Measurements from ENCODE around the gene CFAP221.
A peak's percentile ranks its signal among the peaks of the same experiment; 100 is the strongest.

CFAP221 gene

DNA sequence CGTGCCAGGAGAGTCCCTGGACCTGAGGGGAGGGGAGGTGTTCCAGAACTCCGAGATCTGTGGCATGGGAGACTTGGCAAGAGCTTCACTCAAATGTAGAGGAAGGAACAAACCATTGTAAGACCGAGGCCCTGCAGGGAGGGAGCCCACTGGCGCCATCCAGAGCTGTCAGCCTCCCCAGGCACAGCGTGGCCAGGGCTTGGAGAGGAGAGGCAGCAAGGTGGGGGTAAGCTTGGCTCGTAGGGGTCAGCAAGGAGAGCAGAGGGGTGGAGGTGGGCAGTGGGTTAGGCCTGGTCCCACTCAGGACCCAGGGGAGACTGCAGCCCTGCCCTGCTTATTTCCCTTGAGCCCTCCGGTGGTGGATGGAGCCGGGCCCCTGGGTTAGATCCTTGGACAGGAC is 138.3 kb downstream of the CFAP221 start:
- no peaks in the 10 kb centered on the region for H3K27me3 Mint-ChIP-seq
- no peaks in the 10 kb centered on the region for H3K9me3 Mint-ChIP-seq
- no peak overlapping the region for H3K4me3 Mint-ChIP-seq
- peaks cover 49% of the 10 kb centered on the region for H3K4me1 Mint-ChIP-seq (ENCODE audit: low read depth)
- no peak overlapping the region for H3K27ac Mint-ChIP-seq
- peaks cover 62% of the 10 kb centered on the region for H3K36me3 Mint-ChIP-seq (ENCODE audit: low read depth)
- DNase-seq, result no peak

DNA sequence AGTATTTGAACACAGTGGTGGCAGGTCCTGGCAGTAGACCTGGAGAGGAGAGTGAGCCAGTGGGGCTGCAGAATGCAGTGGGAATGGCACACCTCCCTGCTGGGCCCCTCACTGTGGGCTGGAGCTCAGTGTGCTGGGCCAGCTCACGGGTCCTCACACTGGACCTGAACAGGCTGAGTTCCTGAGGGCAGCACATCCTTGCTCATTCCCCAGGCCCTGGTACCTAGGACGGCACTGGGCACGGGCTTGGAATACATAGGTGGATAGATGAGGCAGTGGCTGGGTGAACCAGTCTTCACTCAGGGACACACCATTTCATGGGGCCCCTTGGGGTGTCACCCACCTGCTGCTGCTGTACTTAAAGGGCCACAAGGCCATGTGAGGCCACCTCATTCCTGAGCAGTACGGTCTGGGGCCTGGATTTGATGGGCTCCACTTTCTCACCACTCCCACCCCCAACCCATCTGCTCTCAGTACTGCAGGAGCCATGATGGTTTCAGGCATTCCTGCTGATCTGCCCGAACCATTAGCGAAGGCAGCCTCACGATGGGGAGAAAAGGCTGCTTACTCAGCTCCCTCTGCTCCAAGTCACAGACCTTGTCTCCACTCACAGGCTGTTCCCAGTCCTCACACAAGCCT is 138.9 kb downstream of the CFAP221 start:
- peaks cover 44% of the 10 kb centered on the region for H3K4me1 Mint-ChIP-seq (ENCODE audit: low read depth)
- H3K4me3 Mint-ChIP-seq, result no peak overlapping the region
- no peaks in the 10 kb centered on the region for H3K27me3 Mint-ChIP-seq
- H3K27ac Mint-ChIP-seq, result peak overlapping the region; percentile 18
- no peak for DNase-seq
- H3K9me3 Mint-ChIP-seq, result no peaks in the 10 kb centered on the region
- H3K36me3 Mint-ChIP-seq (ENCODE audit: low read depth), result peaks cover 68% of the 10 kb centered on the region

DNA sequence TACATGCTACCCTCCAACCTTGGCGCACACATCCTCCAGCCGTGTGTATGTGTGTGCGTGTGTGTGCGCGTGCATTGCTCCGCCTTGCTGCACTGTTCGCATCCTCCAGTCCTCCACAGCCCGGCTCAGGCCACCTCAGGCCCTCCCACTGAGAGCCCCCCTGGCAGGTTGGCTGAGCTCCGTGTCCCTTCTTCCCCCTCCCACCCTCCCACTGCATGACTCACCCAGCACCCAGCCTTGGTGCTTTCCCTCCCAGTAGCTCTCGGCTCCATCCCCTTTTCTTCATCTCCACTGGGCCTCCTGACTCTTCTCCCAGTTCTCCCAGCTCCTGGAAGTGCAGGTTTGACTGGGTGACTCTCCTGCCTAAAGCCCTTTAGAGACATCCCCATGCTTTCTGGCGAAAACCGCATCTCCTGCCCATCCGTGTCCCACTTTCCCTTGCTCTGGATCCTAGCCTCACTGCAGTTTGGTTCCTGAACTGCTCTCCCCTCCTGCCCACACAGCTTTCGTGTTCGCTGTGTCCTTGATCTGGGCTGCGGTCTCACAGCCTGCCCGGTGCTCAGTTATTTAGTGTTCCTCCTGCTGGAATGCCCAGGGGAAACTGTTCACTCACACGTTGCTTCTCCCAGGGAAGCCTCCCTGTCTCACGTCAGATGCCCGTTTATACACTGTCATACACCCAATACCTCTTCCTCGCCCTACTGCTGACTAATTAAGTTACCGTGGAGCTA is 139.6 kb downstream of the CFAP221 start:
- Mint-ChIP-seq H3K27me3 (no peaks in the 10 kb centered on the region), H3K4me3 (no peak overlapping the region), H3K4me1 (ENCODE audit: low read depth) (peaks cover 43% of the 10 kb centered on the region), H3K9me3 (no peaks in the 10 kb centered on the region), H3K36me3 (ENCODE audit: low read depth) (peaks cover 75% of the 10 kb centered on the region), H3K27ac (no peak overlapping the region)
- no peak for DNase-seq

DNA sequence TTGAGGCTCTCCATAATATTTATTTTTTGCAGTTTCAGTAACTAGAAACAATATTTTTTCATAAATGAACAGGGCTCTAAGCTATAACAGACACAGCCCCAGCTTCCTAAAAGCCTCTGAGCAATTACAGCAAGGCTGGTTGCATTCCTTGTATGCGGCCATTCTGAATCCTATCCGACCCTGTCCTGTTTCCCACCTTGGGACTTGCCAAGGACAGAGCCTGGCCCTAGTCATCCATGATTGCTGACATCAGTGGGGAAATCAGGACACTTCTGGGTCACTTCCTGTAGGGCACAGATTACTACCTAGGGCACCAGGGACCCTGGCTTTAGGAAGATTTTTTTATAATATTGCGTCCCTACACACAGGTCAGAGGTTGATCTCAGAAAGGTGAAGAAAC is 140.3 kb downstream of the CFAP221 start:
- Mint-ChIP-seq H3K27me3 (no peaks in the 10 kb centered on the region), H3K27ac (no peak overlapping the region), H3K9me3 (no peaks in the 10 kb centered on the region), H3K4me1 (ENCODE audit: low read depth) (peaks cover 40% of the 10 kb centered on the region), H3K4me3 (no peak overlapping the region), H3K36me3 (ENCODE audit: low read depth) (peaks cover 74% of the 10 kb centered on the region)
- no peak for DNase-seq

DNA sequence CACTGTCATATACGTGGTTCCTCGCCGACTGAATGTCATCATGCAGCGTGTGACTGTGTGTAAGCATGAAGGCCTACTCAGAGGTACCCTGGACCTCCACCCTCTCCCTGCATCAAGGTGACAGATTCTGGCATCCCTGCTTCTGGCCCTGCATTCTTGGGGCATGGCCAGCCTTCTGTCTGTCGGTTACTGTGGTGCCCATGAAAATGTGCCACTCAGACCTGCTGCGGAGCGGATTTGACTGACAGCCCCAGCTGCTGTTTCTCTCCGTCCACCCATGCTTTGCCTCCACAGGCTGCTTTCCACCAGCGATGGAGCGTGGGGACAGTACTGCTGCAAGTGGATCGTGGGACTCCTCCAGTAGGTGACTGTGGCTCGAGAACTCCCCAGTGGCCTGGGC is 144.4 kb downstream of the CFAP221 start:
- no peak for DNase-seq
- Mint-ChIP-seq H3K36me3 (ENCODE audit: low read depth) (peaks cover 35% of the 10 kb centered on the region), H3K9me3 (no peaks in the 10 kb centered on the region), H3K27ac (no peak overlapping the region), H3K27me3 (no peaks in the 10 kb centered on the region), H3K4me1 (ENCODE audit: low read depth) (peaks cover 6% of the 10 kb centered on the region), H3K4me3 (no peak overlapping the region)

DNA sequence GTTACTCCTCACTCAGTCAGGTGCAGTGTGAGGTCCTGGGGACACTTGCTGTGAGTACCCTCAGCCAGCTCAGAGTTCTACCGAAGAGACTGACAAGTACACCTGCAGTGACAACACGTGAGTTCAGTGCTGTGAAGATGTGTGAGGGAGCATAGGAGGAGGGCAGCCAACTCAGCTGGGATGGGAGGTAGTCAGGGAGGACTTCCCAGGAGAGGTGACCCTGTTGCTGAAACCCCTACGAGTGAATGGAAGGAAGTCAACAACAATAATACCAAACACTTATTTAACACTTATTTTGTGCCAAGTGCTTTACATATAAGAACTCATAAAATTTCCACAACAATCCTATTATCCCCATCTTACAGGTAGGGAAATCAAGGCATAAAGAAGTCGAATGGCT is 145.0 kb downstream of the CFAP221 start:
- no peak for DNase-seq
- peaks cover 5% of the 10 kb centered on the region for H3K4me1 Mint-ChIP-seq (ENCODE audit: low read depth)
- H3K9me3 Mint-ChIP-seq, result no peaks in the 10 kb centered on the region
- no peak overlapping the region for H3K27ac Mint-ChIP-seq
- H3K36me3 Mint-ChIP-seq (ENCODE audit: low read depth), result peaks cover 35% of the 10 kb centered on the region
- no peaks in the 10 kb centered on the region for H3K27me3 Mint-ChIP-seq
- no peak overlapping the region for H3K4me3 Mint-ChIP-seq

DNA sequence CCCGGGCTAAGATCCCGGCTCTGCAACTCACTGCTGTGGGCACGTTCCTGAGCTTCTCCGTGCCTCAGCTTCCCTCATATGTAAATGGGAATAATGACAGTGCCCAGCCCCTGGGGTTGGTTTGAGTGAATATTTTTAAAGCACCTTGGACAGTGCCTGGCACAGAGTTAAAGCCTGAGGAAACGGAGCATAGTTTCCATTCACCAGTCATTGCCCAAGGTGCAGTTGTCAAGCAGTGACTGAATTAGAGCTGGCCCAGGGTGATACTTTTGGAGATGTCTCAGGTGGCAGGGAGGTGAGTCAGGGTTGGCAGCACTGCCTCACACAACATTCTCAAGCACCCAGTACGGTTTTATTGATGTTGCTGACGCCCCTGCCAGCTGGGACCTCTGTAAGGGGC is 146.9 kb downstream of the CFAP221 start:
- Mint-ChIP-seq H3K27ac (no peak overlapping the region), H3K9me3 (no peaks in the 10 kb centered on the region), H3K4me3 (no peak overlapping the region), H3K36me3 (ENCODE audit: low read depth) (peaks cover 28% of the 10 kb centered on the region), H3K4me1 (ENCODE audit: low read depth) (peaks cover 23% of the 10 kb centered on the region), H3K27me3 (no peaks in the 10 kb centered on the region)
- no peak for DNase-seq

DNA sequence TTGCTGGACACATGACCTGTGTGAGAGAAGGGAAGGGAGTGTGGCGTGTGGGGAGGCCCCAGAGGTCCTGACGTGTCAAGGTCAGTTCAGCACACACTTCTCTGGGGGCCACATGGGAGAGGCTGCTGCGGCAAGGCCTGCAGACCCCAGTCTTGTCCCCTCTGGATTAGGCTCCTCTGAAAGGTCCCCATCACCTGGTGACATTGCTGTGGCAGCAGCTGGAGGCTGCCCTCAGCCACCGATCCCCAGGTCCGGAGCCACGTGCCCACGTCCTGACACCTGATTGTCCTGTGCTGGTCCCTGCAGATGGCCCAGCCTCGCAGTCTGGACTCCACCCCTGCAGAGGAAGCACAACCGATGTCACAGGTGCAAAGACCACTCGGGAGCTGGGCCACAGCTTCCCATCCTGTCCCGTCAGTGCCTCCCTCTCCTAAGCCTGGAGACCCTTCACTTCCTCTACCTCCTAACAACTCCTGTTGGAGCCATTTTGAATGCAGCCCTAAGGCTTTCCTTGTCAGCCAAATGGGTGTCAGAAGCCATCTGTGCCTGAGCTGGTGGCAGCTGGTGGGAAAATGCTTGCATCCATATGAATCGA is 147.5 kb downstream of the CFAP221 start:
- no peaks in the 10 kb centered on the region for H3K9me3 Mint-ChIP-seq
- no peaks in the 10 kb centered on the region for H3K27me3 Mint-ChIP-seq
- H3K36me3 Mint-ChIP-seq (ENCODE audit: low read depth), result peaks cover 25% of the 10 kb centered on the region
- H3K27ac Mint-ChIP-seq, result no peak overlapping the region
- peaks cover 27% of the 10 kb centered on the region for H3K4me1 Mint-ChIP-seq (ENCODE audit: low read depth)
- no peak overlapping the region for H3K4me3 Mint-ChIP-seq
- no peak for DNase-seq

DNA sequence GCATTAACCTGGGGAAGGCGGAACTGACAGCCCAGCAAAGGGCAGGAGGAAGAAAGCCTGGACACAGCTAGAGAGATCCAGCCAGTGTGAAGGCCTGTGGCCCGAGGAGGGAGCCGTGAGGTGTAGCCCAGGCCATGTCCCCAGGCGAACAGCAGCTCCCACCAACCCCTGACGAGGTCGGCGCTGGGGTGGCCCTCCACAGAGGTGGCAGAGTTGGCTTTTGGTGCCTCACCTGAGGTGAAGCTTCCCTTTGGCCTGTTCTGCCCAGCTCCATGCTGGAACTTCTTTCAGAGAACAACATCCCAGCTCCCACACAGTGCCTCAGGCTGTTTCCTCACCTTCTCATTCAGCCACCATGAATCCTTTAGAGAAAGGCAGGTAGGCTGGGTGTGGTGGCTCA is 148.1 kb downstream of the CFAP221 start:
- no peak overlapping the region for H3K4me3 Mint-ChIP-seq
- no peaks in the 10 kb centered on the region for H3K27me3 Mint-ChIP-seq
- peaks cover 20% of the 10 kb centered on the region for H3K36me3 Mint-ChIP-seq (ENCODE audit: low read depth)
- H3K27ac Mint-ChIP-seq, result no peak overlapping the region
- DNase-seq, result no peak
- no peaks in the 10 kb centered on the region for H3K9me3 Mint-ChIP-seq
- peaks cover 33% of the 10 kb centered on the region for H3K4me1 Mint-ChIP-seq (ENCODE audit: low read depth)

DNA sequence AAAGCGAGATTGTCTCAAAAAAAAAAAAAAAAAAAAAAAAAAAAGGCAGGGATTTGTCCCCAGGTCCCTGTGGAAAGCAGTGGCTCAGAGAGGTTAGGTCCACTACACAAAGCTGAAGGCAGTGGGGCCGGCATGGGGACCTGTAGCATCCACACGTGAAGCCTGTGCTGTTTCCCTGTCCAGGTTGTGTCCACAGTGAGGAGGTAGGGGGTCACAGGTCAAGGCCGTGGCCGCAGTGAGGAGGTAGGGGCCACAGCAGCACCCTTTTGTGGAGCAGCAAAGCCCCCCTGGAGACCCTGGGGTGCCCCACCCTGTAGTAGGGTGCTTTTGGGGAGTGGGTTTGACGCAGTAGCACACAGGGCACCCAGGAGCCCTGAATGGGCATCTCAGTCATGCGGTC is 148.7 kb downstream of the CFAP221 start:
- Mint-ChIP-seq H3K27ac (no peak overlapping the region), H3K9me3 (no peaks in the 10 kb centered on the region), H3K36me3 (ENCODE audit: low read depth) (peaks cover 13% of the 10 kb centered on the region), H3K4me3 (no peak overlapping the region), H3K27me3 (no peaks in the 10 kb centered on the region), H3K4me1 (ENCODE audit: low read depth) (peaks cover 40% of the 10 kb centered on the region)
- DNase-seq, result no peak

DNA sequence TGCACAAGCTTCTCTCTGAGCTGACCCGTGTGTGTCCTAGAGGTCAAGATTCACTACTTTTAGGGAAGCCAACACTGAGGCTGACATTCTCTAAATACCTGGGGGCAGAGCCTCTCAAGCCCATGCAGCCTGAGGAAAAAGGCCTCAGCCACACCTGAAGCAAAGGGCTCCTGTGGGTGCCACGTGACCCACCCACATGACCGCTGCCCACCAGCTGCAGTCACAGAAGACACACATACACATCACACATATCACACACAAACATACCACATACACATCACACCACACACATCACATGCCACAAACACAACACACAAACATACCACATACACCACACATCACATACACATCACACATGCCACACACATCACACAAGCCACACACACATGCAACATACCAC is 149.3 kb downstream of the CFAP221 start:
- Mint-ChIP-seq H3K4me1 (ENCODE audit: low read depth) (peaks cover 44% of the 10 kb centered on the region), H3K9me3 (no peaks in the 10 kb centered on the region), H3K27ac (no peak overlapping the region), H3K4me3 (no peak overlapping the region), H3K27me3 (no peaks in the 10 kb centered on the region), H3K36me3 (ENCODE audit: low read depth) (peaks cover 7% of the 10 kb centered on the region)
- no peak for DNase-seq

DNA sequence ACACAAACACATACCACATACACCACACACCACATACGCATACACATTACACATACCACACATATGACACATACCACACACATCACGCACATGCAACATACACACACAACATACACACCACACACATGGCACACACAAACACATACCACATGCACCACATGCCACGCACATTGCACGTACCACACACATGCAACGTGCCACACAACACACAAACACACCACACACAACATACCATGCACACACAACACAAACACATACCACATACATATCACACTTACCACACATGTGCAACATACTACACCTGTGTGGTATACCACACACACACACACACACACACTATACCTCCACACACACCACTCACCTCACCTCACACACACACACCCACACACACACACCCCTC is 149.7 kb downstream of the CFAP221 start:
- Mint-ChIP-seq H3K36me3 (ENCODE audit: low read depth) (peaks cover 3% of the 10 kb centered on the region), H3K9me3 (no peaks in the 10 kb centered on the region), H3K4me1 (ENCODE audit: low read depth) (peaks cover 45% of the 10 kb centered on the region), H3K4me3 (no peak overlapping the region), H3K27ac (no peak overlapping the region), H3K27me3 (no peaks in the 10 kb centered on the region)
- DNase-seq, result no peak

DNA sequence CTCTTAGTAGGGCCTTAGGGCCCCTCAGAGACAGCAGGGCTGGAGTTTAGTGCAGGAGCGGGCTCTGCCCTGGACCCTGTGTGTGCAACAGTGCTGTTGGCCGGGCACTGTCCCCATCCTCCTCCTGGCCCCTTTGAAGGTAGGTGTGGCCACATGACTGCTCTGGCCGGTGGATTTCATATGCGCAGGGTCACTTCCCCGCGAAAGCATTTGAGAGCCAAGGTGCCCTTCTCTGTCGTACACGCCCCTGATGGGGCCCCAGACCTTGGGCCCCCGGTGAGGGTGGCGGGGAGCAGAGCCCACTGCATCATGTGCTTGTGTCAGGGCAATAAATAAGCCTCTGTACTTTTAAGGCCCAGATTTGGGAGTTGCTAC is 150.2 kb downstream of the CFAP221 start:
- Mint-ChIP-seq H3K4me1 (ENCODE audit: low read depth) (peaks cover 47% of the 10 kb centered on the region), H3K4me3 (no peak overlapping the region), H3K36me3 (ENCODE audit: low read depth) (no peaks in the 10 kb centered on the region), H3K27me3 (no peaks in the 10 kb centered on the region), H3K9me3 (no peaks in the 10 kb centered on the region), H3K27ac (no peak overlapping the region)
- DNase-seq, result no peak

DNA sequence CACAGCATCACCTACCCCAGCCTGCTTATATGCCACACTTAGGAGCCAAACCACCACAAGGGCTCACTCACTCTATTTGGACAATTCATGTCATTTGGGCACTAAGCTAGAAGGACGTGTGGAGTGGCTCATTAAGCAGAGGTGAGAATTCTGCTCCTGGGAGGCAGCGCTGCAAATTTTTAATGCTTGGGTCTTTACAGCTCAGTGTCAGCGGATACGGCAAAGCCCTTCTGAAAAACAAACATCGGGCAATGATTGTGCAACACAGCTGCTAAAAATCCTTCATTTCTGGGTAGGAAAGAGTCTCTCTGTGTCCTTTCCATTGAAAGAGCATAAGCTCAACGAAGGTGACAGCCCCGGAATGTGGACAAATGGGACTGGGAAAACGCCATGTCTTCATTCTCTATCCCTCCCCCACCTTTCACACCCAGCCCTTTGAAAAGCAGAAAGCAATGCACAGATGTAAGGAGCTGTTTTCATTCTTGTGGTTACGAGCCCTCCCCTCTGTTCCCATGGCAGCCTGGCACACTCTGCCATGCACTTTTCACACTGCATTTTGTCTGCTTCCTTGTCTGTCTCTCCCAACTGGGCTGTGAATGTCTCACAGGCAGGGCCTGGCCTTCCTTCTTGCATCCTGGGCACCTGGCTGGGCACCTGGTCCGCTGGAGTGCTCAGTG is 150.7 kb downstream of the CFAP221 start:
- no peak for DNase-seq
- H3K4me3 Mint-ChIP-seq, result no peak overlapping the region
- H3K27ac Mint-ChIP-seq, result peak overlapping the region; percentile 5

DNA sequence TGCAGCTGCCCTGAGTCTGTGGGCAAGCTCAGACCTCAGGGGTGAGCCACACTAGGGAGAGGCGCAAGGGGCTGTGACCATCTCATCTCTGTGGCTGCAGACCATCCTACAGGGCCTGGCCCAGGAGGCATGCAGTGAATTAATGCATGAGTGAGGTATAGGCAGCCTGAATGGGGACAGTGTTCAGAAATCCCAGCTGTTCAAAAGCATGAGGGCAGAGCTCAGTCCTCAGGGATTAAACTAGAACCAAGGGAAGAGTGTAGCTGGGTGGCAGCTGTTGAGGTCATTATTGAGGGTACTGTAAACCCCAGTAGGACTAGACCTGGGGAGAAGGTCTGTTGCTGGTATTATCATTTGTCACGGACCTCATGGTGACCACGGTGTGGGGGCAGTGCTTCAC is 151.8 kb downstream of the CFAP221 start:
- Mint-ChIP-seq H3K4me1 (ENCODE audit: low read depth) (peaks cover 47% of the 10 kb centered on the region), H3K4me3 (no peak overlapping the region), H3K27ac (peak overlapping the region; percentile 67), H3K9me3 (no peaks in the 10 kb centered on the region), H3K36me3 (ENCODE audit: low read depth) (no peaks in the 10 kb centered on the region), H3K27me3 (peaks cover under 1% of the 10 kb centered on the region)
- no peak for DNase-seq

More for the DNA sequence above, 150.7 kb downstream of the CFAP221 start:
- Mint-ChIP-seq H3K36me3 (ENCODE audit: low read depth) (no peaks in the 10 kb centered on the region), H3K4me1 (ENCODE audit: low read depth) (peaks cover 47% of the 10 kb centered on the region), H3K9me3 (no peaks in the 10 kb centered on the region), H3K27me3 (no peaks in the 10 kb centered on the region)

Data from activated T-cell treated with anti-CD3 and anti-CD28 coated beads, Interleukin-2, amount 50 U/mL, for 24 hours (primary cell).